K562 treated with DMSO at 1 percent for 12 hours (cell line): ENCODE results near the gene M6PR. TPM values are rescaled to one million over a fixed set of nuclear protein-coding genes. Genes with fewer than 3 reads are reported as not detected.

Experiments used
- total RNA-seq: library from RNA; unstranded; fragments of 300-600 nt; gene quantifications from 2 replicates; pipeline ENCODE4 v1.2.3, GENCODE V29; 2022; ENCODE audit not compliant: insufficient read depth

Gene M6PR
- 44.2 and 71.9 TPM in 2 replicates for total RNA-seq

DNA sequence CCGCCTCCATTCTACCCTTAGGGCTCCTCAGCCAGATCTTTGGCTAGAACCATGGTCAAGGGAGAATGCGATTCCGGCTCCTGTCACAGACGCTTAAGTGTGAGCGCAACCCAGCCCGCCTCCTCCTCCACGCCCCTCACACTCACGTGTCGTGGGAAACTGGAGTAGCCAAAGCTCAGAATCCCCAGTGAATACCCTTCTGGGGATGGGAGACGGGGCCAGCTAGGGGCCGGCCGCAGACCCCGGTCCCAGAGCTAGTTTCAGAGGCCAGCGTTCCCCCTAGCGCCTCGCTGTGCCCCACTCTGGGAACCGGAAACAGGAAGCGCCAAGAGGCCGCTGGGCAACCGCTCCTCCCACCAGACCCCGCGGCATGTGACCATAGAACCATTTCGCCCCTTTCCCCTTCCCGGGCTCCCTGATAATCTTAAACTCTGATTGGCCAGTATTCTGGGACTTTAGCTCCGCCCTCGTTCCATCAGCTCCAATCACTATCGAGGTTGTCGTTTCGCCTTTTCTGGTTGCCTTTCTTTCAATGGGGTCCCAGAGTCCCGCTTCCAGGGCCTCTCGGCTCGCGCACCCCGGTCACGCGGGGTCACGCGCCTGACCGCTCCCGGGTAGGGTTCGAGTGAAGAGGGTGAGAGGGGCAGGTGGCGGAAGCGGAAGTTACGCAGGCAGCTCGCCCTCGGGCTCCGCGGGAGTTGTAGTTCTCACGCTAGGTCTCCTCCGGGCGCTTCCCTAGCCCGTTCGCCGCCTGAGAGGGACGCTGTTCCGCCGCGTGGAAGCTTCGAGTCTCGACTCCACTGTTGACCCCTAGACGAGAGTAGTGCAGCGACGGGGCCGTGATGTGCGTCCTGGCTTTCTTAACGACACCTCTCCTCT is at the start of gene M6PR:
M6PR (minus strand) TSS at position 304 of the 879 bp plus-strand sequence. CDS start 3,241 bp downstream, outside the sequence.

DNA sequence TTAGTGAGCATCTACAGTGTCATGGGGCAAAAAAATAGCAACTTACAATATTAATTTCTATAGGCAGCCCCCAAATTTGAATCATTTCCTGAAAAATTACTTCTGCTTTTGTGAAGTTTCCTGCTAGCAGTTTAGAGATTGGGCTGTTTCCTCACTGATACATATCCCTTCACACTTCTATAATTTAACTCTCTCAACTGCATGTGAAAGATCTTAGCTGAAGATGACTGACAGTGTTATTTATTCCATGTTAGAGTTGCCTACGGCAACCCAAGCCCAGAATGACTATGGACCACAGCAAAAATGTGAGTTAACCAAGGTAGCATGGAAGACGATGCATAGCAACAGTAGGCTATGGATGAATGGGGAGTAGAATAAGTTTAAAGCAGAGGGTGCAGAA is 40.0 kb upstream of the M6PR start, which contains the start of gene KLRG1:
KLRG1 (plus strand) TSS at position 134 of the 400 bp plus-strand sequence; CDS start at position 224, 90 bp downstream.

DNA sequence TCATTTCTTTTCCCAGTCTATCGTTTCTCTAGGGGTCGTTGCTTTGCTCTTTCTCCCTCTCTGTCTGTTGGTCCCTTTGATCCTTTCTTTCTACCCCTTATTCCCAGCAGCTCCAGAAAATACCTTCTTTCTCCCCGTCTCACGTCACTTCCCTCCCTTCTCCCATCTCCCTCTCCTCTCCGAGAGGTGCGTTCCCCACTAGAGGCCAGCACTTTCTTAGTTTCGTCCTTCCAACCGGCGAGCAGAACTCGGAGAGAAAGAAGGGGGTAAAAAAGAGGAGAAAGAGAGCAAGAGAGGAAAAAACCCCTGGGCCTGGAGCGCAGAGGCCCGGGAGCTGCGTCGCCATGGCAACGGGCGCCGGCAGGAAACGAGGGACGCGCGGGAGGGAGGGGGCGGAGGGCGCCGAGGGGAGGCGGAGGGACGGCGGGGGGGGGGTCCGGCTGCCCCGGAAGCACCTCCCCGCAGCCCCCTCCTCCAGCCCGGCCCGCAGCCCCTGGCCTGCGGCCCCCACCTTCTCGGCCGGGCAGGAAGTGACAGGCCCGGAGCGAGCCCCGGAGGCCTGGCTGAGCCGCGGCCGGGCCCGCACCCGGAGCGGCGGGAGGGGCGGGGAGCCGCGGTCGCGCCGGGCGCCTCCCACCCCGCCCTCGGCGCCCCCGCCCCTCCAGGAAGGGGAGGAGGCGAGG is 35.3 kb downstream of the M6PR start, which contains the start of gene PHC1:
PHC1 (plus strand) TSS at position 477 of the 683 bp plus-strand sequence. CDS start 3,169 bp downstream, outside the sequence.

Other genes with a start within 250 kb of the M6PR start
- not detected in 2 replicates for gene A2ML1, start 127.0 kb downstream of the M6PR start, total RNA-seq
- 2.7 and 11.5 TPM in 2 replicates for gene PHC1, start 35.1 kb downstream of the M6PR start, total RNA-seq
- gene KLRG1, start 39.9 kb upstream of the M6PR start, total RNA-seq = 1.9 and 5.5 TPM in 2 replicates
- gene A2M, start 166.3 kb upstream of the M6PR start, total RNA-seq = not detected in 2 replicates